SU-DHL-6 (cell line): Measurements from ENCODE around the gene INPP5B.

Experiments used
- EZH2phosphoT487 ChIP-seq: fragments of 200-600 bp; sonication (generic), shearing (Covaris generic); conservative IDR thresholded peaks from 2 replicates; pipeline ENCODE4 v1.6.1; 2018; ENCODE audit warnings: mild to moderate bottlenecking, antibody characterized with exemption, low read length, moderate library complexity, mixed read lengths
- TF ChIP-seq, protein P1 (sequence below): fragments of 200-600 bp; sonication (generic); IDR thresholded peaks from one replicate; pipeline ENCODE4 v1.5.1; 2017; ENCODE audit warnings: antibody characterized with exemption, mild to moderate bottlenecking, low read length, moderate library complexity; ENCODE audit not compliant: insufficient read depth, poor library complexity, severe bottlenecking

DNA sequence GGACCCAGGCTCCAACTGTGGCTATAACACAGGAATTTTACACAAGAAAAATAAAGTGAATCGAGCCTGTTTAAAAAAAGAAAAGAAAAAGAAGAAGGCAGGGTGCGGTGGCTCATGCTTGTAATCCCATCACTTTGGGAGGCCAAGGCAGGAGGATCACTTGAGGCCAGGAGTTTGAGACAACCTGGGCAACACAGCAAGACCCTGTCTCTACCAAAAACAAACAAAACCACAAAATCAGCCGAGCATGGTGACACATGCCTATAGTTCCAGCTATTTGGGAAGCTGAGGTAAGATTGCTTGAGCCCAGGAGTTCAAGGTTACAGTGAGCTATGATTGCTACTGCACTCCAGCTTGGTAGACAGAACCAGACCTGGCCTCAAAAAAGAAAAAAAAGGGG is 105.2 kb downstream of the INPP5B start:
- TF ChIP-seq, protein P1, sequence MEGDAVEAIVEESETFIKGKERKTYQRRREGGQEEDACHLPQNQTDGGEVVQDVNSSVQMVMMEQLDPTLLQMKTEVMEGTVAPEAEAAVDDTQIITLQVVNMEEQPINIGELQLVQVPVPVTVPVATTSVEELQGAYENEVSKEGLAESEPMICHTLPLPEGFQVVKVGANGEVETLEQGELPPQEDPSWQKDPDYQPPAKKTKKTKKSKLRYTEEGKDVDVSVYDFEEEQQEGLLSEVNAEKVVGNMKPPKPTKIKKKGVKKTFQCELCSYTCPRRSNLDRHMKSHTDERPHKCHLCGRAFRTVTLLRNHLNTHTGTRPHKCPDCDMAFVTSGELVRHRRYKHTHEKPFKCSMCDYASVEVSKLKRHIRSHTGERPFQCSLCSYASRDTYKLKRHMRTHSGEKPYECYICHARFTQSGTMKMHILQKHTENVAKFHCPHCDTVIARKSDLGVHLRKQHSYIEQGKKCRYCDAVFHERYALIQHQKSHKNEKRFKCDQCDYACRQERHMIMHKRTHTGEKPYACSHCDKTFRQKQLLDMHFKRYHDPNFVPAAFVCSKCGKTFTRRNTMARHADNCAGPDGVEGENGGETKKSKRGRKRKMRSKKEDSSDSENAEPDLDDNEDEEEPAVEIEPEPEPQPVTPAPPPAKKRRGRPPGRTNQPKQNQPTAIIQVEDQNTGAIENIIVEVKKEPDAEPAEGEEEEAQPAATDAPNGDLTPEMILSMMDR, result no peak
- no peak for TF ChIP-seq EZH2phosphoT487
